Chondrocyte (in vitro differentiated cells): Measurements from ENCODE around the gene WNT8A. TPM values are rescaled to one million over a fixed set of nuclear protein-coding genes. Genes with fewer than 3 reads are reported as not detected.
A peak's percentile ranks its signal among the peaks of the same experiment; 100 is the strongest.
"Not testable (repeated sequence)": the region's sequence is repeated elsewhere in the genome, so short reads cannot be mapped to it uniquely, and the experiment has no call there.

Source experiments
- DNase-seq: peaks from one replicate; pipeline ENCODE4 v3.0.0; 2021; ENCODE audit warnings: mixed read lengths, low spot score
- H3K27ac Mint-ChIP-seq: one replicate; pipeline ENCODE4 v1.8.0; 2021; ENCODE audit warnings: mild to moderate bottlenecking, moderate library complexity, mixed read lengths; ENCODE audit not compliant: unreplicated experiment
- H3K27me3 Mint-ChIP-seq: 2 replicates; pipeline ENCODE4 v1.8.0; 2021; ENCODE audit warnings: low read depth, mixed read lengths
- H3K36me3 Mint-ChIP-seq: 2 replicates; pipeline ENCODE4 v1.8.0; 2021; ENCODE audit warnings: low read depth, mixed read lengths
- H3K4me1 Mint-ChIP-seq: 2 replicates; pipeline ENCODE4 v1.8.0; 2021; ENCODE audit warnings: low read depth, mild to moderate bottlenecking, mixed read lengths
- H3K4me3 Mint-ChIP-seq: one replicate; pipeline ENCODE4 v1.8.0; 2021; ENCODE audit warnings: mild to moderate bottlenecking, moderate library complexity, mixed read lengths; ENCODE audit not compliant: unreplicated experiment
- H3K9me3 Mint-ChIP-seq: 2 replicates; pipeline ENCODE4 v1.8.0; 2021; ENCODE audit warnings: low read depth, mixed read lengths
- total RNA-seq: library from RNA; stranded (reverse); gene quantifications from 3 replicates; pipeline ENCODE4 v1.2.1, GENCODE V29; 2021
- TF ChIP-seq, protein P1 (sequence below): fragments of 200-600 bp; sonication (generic); IDR thresholded peaks from 2 replicates; pipeline ENCODE4 v1.5.0; 2021; ENCODE audit warnings: antibody characterized with exemption, mild to moderate bottlenecking, moderate library complexity

The WNT8A gene
- total RNA-seq, 1 donor from 2014 or later, result not detected

- Mint-ChIP-seq H3K36me3 (no peaks in the 10 kb centered on the region), H3K27ac (no peak overlapping the region), H3K4me3 (peak overlapping the region; percentile 60), H3K4me1 (peaks cover 7% of the 10 kb centered on the region), H3K27me3 (peaks cover 9% of the 10 kb centered on the region), H3K9me3 (no peaks in the 10 kb centered on the region)
- no peak for DNase-seq
- TF ChIP-seq, protein P1, sequence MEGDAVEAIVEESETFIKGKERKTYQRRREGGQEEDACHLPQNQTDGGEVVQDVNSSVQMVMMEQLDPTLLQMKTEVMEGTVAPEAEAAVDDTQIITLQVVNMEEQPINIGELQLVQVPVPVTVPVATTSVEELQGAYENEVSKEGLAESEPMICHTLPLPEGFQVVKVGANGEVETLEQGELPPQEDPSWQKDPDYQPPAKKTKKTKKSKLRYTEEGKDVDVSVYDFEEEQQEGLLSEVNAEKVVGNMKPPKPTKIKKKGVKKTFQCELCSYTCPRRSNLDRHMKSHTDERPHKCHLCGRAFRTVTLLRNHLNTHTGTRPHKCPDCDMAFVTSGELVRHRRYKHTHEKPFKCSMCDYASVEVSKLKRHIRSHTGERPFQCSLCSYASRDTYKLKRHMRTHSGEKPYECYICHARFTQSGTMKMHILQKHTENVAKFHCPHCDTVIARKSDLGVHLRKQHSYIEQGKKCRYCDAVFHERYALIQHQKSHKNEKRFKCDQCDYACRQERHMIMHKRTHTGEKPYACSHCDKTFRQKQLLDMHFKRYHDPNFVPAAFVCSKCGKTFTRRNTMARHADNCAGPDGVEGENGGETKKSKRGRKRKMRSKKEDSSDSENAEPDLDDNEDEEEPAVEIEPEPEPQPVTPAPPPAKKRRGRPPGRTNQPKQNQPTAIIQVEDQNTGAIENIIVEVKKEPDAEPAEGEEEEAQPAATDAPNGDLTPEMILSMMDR, result no peak
Measured at GRCh38 chr5:138054847-138055558, 28.8 kb upstream of the WNT8A start.

DNA sequence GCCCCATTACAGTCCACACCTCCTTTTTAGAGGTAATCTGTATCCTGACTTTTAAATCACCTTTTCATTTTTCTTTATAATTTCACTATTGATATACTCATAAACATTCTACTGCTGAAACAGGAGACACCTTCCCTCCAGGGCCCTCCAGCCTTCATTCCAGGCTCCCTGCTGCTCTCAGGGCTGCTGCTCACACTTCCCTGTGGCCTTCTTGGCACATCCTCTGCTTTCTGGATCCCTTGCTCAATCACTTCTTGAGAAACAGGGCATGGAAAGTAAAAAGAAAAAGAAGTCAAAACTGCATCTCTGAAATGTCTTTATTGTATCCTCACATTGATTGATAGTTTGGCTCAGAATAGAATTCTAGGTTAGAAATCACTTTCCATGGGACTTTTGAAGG is 19.3 kb upstream of the WNT8A start:
- peaks cover 14% of the 10 kb centered on the region for H3K4me1 Mint-ChIP-seq
- no peak overlapping the region for H3K27ac Mint-ChIP-seq
- H3K9me3 Mint-ChIP-seq, result no peaks in the 10 kb centered on the region
- no peak overlapping the region for H3K4me3 Mint-ChIP-seq
- TF ChIP-seq, protein P1, result no peak
- no peaks in the 10 kb centered on the region for H3K27me3 Mint-ChIP-seq
- no peak for DNase-seq
- H3K36me3 Mint-ChIP-seq, result no peaks in the 10 kb centered on the region

- no peaks in the 10 kb centered on the region for H3K27me3 Mint-ChIP-seq
- DNase-seq, result no peak
- H3K27ac Mint-ChIP-seq, result no peak overlapping the region
- peaks cover 14% of the 10 kb centered on the region for H3K4me1 Mint-ChIP-seq
- H3K4me3 Mint-ChIP-seq, result no peak overlapping the region
- no peaks in the 10 kb centered on the region for H3K36me3 Mint-ChIP-seq
- no peaks in the 10 kb centered on the region for H3K9me3 Mint-ChIP-seq
- TF ChIP-seq, protein P1, result peak; percentile 58
Measured at GRCh38 chr5:138065102-138065501, 18.7 kb upstream of the WNT8A start.

- Mint-ChIP-seq H3K4me1 (peaks cover 14% of the 10 kb centered on the region), H3K4me3 (no peak overlapping the region), H3K27me3 (peaks cover 3% of the 10 kb centered on the region), H3K9me3 (no peaks in the 10 kb centered on the region), H3K36me3 (no peaks in the 10 kb centered on the region), H3K27ac (no peak overlapping the region)
- no peak for DNase-seq
- TF ChIP-seq, protein P1, result no peak
Measured at GRCh38 chr5:138067945-138068344, 15.9 kb upstream of the WNT8A start.

DNA sequence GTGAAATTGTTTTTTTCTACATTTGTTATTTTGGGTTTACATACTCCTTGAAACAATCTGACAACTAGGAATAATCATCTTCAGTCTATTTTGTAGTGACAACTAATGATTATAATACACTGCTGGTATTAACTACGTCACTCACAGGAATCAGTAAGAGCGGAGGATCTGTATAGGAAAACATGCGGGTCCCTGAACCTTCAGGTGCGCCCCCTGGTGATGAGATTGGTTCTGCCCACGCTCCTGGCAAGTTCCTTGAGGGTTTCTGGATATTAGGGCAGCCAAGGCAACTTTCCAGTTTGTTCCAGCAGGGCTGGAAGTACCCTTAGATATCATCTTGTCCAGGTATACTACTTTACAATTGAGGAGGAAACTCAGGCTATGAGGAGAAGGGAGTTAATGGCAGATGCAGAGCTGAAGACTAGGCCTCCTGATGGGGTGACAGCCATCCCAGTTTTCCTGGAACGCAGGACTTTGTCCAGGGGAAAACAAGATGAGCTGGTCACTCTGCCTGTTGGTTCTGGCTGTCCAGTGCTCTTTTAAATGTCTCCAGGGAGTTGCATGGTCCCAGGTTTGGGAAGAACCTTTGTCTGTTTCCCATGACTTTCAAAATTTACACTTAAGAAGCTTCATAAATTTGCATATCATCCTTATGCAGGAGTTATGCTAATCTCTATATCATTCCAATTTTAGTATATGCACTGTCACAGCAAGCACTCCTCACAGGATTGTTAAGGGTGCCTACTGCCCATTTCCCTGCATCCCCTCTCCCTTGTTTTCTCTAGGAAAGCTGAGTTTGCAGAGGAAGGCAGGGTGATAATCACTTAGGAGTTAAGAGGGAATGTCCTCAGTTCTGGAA is 14.9 kb upstream of the WNT8A start:
- H3K9me3 Mint-ChIP-seq, result no peaks in the 10 kb centered on the region
- no peak overlapping the region for H3K4me3 Mint-ChIP-seq
- DNase-seq, result no peak
- peaks cover 3% of the 10 kb centered on the region for H3K27me3 Mint-ChIP-seq
- H3K36me3 Mint-ChIP-seq, result no peaks in the 10 kb centered on the region
- H3K4me1 Mint-ChIP-seq, result peaks cover 14% of the 10 kb centered on the region
- TF ChIP-seq, protein P1, result peak; percentile 90
- no peak overlapping the region for H3K27ac Mint-ChIP-seq

GRCh38 chr5:138070026-138070425 is 13.8 kb upstream of the WNT8A start:
- not testable (repeated sequence) for H3K27me3 Mint-ChIP-seq, H3K4me1 Mint-ChIP-seq, H3K9me3 Mint-ChIP-seq, H3K27ac Mint-ChIP-seq, H3K4me3 Mint-ChIP-seq, H3K36me3 Mint-ChIP-seq, DNase-seq
